HEK293T (cell line): ENCODE measurements around the gene GPR65.

Experiments used
- CTBP1 ChIP-seq: fragments of 450-650 bp; IDR thresholded peaks from 2 replicates; pipeline ENCODE4 v1.6.1; 2016; ENCODE audit warnings: borderline replicate concordance
- FOXA1 ChIP-seq: fragments of 450-650 bp; IDR thresholded peaks from 2 replicates; pipeline ENCODE4 v1.6.1; 2016; ENCODE audit warnings: mild to moderate bottlenecking
- FOXK2 ChIP-seq: fragments of 450-650 bp; IDR thresholded peaks from 2 replicates; pipeline ENCODE4 v1.6.1; 2016; ENCODE audit warnings: mild to moderate bottlenecking
- FOXM1 ChIP-seq: fragments of 450-650 bp; IDR thresholded peaks from 2 replicates; pipeline ENCODE4 v1.6.1; 2017; ENCODE audit warnings: mild to moderate bottlenecking, borderline replicate concordance
- HDGF ChIP-seq: fragments of 450-650 bp; IDR thresholded peaks from 2 replicates; pipeline ENCODE4 v1.6.1; 2017; ENCODE audit warnings: antibody characterized with exemption, borderline replicate concordance
- L3MBTL2 ChIP-seq: fragments of 450-650 bp; conservative IDR thresholded peaks from 2 replicates; pipeline ENCODE4 v1.6.1; 2016; ENCODE audit warnings: mild to moderate bottlenecking
- NFRKB ChIP-seq: fragments of 450-650 bp; IDR thresholded peaks from 2 replicates; pipeline ENCODE4 v1.6.1; 2016; ENCODE audit warnings: mild to moderate bottlenecking, moderate library complexity
- TARDBP ChIP-seq: fragments of 450-650 bp; IDR thresholded peaks from 2 replicates; pipeline ENCODE4 v1.6.1; 2016
- ZNF384 ChIP-seq: fragments of 450-650 bp; IDR thresholded peaks from 2 replicates; pipeline ENCODE4 v1.6.1; 2016

GRCh38 chr14:87994974-87995373 lies 10.0 kb upstream of the GPR65 start:
- TF ChIP-seq HDGF (no peak), FOXM1 (no peak), TARDBP (no peak), NFRKB (no peak), L3MBTL2 (no peak), FOXA1 (no peak), ZNF384 (no peak), CTBP1 (no peak), FOXK2 (no peak)
